Nephron (organoid): Measurements from ENCODE around the gene IL13.
"Not testable (repeated sequence)": the region's sequence is repeated elsewhere in the genome, so short reads cannot be mapped to it uniquely, and the experiment has no call there.

ENCODE experiments used
- H3K27ac Mint-ChIP-seq, 3 experiments: 2 replicates each; pipeline ENCODE4 v1.8.0; 2020; ENCODE audit warnings: mixed read lengths in 3 of 3, mild to moderate bottlenecking in 2 of 3, moderate library complexity in 1 of 3
- H3K27me3 Mint-ChIP-seq: 2 replicates; pipeline ENCODE4 v1.8.0; 2021; ENCODE audit warnings: low read depth, mild to moderate bottlenecking, moderate library complexity, mixed read lengths
- H3K36me3 Mint-ChIP-seq: 2 replicates; pipeline ENCODE4 v1.8.0; 2020; ENCODE audit warnings: low read depth, mixed read lengths
- H3K4me1 Mint-ChIP-seq: 2 replicates; pipeline ENCODE4 v1.8.0; 2020; ENCODE audit warnings: mixed read lengths
- H3K4me3 Mint-ChIP-seq, 3 experiments: 2 replicates each; pipeline ENCODE4 v1.8.0; 2020; ENCODE audit warnings: mild to moderate bottlenecking in 3 of 3, mixed read lengths in 3 of 3, moderate library complexity in 2 of 3
- H3K9me3 Mint-ChIP-seq: 2 replicates; pipeline ENCODE4 v1.8.0; 2020; ENCODE audit warnings: mixed read lengths
- TF ChIP-seq, protein P1 (sequence below), 3 experiments: fragments of 200-600 bp; sonication (generic); IDR thresholded peaks; one replicate each; pipeline ENCODE4 v1.5.0; 2021; ENCODE audit warnings: antibody characterized with exemption in 3 of 3; ENCODE audit not compliant: unreplicated experiment in 3 of 3

IL13 gene

DNA sequence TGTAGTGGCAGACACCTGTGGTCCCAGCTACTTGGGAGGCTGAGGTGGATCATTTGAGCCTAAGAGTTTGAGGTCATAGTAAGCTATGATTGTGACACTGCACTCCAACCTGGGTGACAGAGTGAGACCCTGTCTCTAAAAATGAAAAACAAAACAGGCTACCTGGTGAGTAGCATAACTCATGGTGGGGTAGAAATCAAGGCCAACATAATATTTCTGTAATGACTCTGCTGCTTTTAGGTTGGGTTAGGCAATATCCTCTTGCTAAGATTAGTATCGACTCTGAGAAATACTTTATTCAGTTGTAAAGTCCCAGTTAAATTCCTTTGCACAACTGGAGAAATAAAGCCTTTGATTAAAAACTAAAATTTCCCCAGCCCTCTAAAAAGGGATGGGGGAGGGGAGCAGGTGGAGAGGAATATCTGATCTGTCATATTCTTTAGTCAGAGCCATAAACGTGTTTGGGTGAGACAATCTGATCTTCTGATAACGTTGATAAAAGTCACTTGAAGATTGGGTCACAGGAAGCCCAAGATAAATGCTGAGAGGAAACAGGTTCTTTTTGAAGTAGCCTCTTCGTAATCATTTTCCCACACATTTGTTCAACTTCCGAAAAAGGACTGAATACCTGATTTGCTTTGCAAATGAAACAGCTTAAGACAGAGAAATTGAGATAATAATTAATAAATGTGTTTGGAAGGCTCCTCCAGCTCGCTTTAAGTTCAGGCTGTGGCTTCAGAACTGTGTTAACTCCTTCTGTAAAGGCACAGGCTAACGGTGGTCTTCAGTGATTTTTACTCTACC lies 30.8 kb downstream of the IL13 start:
- no peaks in the 10 kb centered on the region for H3K4me1 Mint-ChIP-seq
- H3K27me3 Mint-ChIP-seq: no peaks in the 10 kb centered on the region
- peaks cover 15% of the 10 kb centered on the region for H3K36me3 Mint-ChIP-seq
- H3K4me3 Mint-ChIP-seq: no peak overlapping the region
- TF ChIP-seq, protein P1, sequence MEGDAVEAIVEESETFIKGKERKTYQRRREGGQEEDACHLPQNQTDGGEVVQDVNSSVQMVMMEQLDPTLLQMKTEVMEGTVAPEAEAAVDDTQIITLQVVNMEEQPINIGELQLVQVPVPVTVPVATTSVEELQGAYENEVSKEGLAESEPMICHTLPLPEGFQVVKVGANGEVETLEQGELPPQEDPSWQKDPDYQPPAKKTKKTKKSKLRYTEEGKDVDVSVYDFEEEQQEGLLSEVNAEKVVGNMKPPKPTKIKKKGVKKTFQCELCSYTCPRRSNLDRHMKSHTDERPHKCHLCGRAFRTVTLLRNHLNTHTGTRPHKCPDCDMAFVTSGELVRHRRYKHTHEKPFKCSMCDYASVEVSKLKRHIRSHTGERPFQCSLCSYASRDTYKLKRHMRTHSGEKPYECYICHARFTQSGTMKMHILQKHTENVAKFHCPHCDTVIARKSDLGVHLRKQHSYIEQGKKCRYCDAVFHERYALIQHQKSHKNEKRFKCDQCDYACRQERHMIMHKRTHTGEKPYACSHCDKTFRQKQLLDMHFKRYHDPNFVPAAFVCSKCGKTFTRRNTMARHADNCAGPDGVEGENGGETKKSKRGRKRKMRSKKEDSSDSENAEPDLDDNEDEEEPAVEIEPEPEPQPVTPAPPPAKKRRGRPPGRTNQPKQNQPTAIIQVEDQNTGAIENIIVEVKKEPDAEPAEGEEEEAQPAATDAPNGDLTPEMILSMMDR (IDR thresholded peaks at IDR 0.05; ENCODE audit: unreplicated experiment in 3 of 3): no peak
- no peaks in the 10 kb centered on the region for H3K9me3 Mint-ChIP-seq
- H3K27ac Mint-ChIP-seq: no peak overlapping the region

DNA sequence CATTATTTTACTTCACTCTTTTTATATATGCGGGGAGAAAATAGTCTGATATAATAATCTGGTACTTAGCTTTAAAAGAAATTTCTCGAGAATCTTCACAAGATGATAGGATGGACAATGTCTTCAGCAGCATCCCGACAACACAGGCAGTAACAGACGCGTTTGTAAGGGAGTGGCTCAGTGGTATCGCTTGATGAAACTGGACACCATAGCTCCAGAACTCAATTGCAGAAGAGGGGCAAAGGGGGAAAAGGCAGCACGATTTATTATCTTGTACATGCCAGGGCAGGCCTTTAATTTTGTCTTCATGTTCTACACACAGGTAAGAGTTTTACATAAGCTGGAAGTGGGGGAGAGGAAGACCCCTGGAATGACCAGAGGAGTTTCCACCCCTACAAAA lies 31.5 kb downstream of the IL13 start:
- Mint-ChIP-seq H3K4me1 (no peaks in the 10 kb centered on the region), H3K4me3 (no peak overlapping the region), H3K27me3 (no peaks in the 10 kb centered on the region), H3K36me3 (peaks cover 15% of the 10 kb centered on the region), H3K9me3 (no peaks in the 10 kb centered on the region), H3K27ac (no peak overlapping the region)
- TF ChIP-seq, protein P1 (IDR thresholded peaks at IDR 0.05; ENCODE audit: unreplicated experiment in 3 of 3): no peak

DNA sequence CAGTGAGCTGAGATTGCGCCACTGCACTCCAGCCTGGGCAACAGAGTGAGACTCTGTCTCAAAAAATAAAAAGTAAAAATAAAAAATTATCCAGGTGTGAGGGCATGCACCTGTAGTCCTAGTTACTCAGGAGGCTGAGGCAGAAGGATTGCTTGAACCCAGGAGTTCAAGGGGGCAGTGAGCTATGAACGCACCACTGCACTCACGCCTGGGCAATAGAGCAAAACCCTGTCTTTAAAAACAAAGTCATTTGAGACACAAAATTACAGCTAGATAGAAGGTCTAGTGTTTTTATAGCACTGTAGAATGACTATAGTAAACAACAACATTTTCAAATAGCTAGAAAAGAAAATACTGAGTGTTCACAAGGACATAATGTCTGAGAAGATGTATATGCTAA lies 32.2 kb downstream of the IL13 start:
- TF ChIP-seq, protein P1 (IDR thresholded peaks at IDR 0.05; ENCODE audit: unreplicated experiment in 3 of 3): no peak
- Mint-ChIP-seq H3K27me3 (no peaks in the 10 kb centered on the region), H3K4me3 (no peak overlapping the region), H3K9me3 (no peaks in the 10 kb centered on the region), H3K36me3 (peaks cover 15% of the 10 kb centered on the region), H3K27ac (no peak overlapping the region), H3K4me1 (no peaks in the 10 kb centered on the region)

DNA sequence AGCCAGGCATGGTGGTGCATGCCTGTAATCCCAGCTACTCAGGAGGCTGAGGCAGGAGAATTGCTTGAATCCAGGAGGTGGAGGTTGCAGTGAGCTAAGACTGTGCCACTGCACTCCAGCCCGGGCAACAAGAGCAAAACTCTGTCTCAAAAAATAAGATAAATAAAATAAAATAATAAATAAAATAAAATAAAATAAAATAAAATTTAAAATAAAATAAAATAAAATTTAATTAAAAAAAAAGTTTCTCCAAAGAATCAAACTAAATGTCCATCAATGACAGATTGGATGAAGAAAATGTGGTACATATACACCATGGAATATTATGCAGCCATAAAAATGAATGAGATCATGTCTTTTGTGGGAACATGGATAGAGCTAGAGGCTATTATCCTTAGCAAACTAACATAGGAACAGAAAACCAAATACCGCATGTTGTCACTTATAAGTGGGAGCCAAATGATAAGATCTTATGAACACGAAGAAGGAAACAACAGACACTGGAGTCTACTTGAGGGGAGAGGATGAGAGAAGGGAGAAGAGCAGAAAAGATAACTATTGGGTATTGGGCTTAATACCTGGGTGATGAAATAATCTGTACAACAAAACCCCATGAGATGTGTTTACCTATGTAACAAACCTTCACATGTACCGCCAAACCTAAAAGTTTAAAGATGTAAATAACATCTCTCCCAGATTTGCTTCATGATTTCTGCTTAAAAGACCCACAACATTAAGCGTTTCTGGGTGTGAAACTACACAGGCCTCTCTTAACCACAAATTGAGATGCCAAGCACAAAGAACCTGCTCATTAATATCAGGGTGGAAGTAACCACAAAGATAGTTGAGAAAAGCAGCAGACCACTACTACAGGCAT lies 34.0 kb downstream of the IL13 start:
- not testable (repeated sequence) for H3K27me3 Mint-ChIP-seq, H3K4me3 Mint-ChIP-seq, H3K9me3 Mint-ChIP-seq, H3K4me1 Mint-ChIP-seq, H3K27ac Mint-ChIP-seq
- H3K36me3 Mint-ChIP-seq: peaks cover 18% of the 10 kb centered on the region

DNA sequence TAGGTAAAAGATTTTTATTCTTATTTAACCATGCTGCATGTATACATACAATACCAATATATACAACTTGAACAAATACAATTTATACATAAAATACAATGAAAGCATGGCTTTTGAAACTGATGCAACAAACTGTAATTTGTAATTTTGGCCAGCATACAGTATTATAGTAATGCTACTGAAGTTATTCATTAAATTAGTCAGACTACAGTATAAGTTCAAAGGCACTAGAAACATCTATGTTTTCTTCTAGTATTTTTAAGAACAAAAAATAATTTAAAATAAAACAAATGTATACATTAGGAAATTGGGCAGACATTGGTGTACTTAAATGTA lies 34.6 kb downstream of the IL13 start:
- Mint-ChIP-seq H3K36me3 (peaks cover 20% of the 10 kb centered on the region), H3K4me1 (no peaks in the 10 kb centered on the region), H3K27ac (no peak overlapping the region)

DNA sequence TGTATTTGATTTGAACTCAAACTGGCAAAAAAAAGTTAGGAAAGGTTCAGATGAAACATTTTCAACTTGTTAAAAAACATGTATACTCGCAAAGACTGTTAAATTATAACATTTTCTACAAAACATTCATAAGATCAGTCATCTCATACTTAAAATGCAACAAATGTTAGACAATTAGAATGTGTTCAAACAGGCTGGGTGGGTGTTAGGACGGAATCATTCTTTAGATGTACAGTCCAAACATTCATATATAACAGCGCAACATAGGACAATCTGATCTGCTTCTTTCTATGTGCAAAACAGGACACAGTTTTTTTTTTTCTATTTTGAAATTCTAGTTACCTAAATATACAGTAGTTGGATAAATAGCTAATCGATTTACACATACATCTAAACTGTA lies 38.0 kb downstream of the IL13 start:
- Mint-ChIP-seq H3K27me3 (no peaks in the 10 kb centered on the region), H3K4me1 (no peaks in the 10 kb centered on the region), H3K9me3 (no peaks in the 10 kb centered on the region), H3K4me3 (no peak overlapping the region), H3K27ac (no peak overlapping the region), H3K36me3 (peaks cover 38% of the 10 kb centered on the region)
- TF ChIP-seq, protein P1 (IDR thresholded peaks at IDR 0.05; ENCODE audit: unreplicated experiment in 3 of 3): no peak

More for the DNA sequence above, 34.6 kb downstream of the IL13 start:
- TF ChIP-seq, protein P1 (IDR thresholded peaks at IDR 0.05; ENCODE audit: unreplicated experiment in 3 of 3): no peak
- H3K4me3 Mint-ChIP-seq: no peak overlapping the region
- H3K9me3 Mint-ChIP-seq: no peaks in the 10 kb centered on the region
- no peaks in the 10 kb centered on the region for H3K27me3 Mint-ChIP-seq
